ENCODE results near the gene C17orf114.
"Not testable (repeated sequence)": the region's sequence is repeated elsewhere in the genome, so short reads cannot be mapped to it uniquely, and the experiment has no call there.

The C17orf114 gene

GRCh38 chr17:4834681-4835020 lies 32.5 kb upstream of the C17orf114 start:
- peaks cover 9% of the 10 kb centered on the region for H3K36me3 Mint-ChIP-seq (ENCODE audit: low read depth)
- H3K27me3 Mint-ChIP-seq, result no peaks in the 10 kb centered on the region
- H3K4me1 Mint-ChIP-seq (ENCODE audit: low read depth), result peaks cover 53% of the 10 kb centered on the region
- peak overlapping the region; percentile 85 for H3K4me3 Mint-ChIP-seq
- no peaks in the 10 kb centered on the region for H3K9me3 Mint-ChIP-seq
- H3K27ac Mint-ChIP-seq, result no peak overlapping the region

GRCh38 chr17:4833941-4834680 lies 32.0 kb upstream of the C17orf114 start:
- H3K36me3 Mint-ChIP-seq (ENCODE audit: low read depth), result peaks cover 9% of the 10 kb centered on the region
- H3K27me3 Mint-ChIP-seq, result no peaks in the 10 kb centered on the region
- H3K9me3 Mint-ChIP-seq, result no peaks in the 10 kb centered on the region
- peak overlapping the region; percentile 68 for H3K27ac Mint-ChIP-seq
- peaks cover 47% of the 10 kb centered on the region for H3K4me1 Mint-ChIP-seq (ENCODE audit: low read depth)
- H3K4me3 Mint-ChIP-seq, result peak overlapping the region; percentile 85

- H3K9me3 Mint-ChIP-seq, result no peaks in the 10 kb centered on the region
- peak within 1 kb of the TSS; percentile 96 for H3K27ac Mint-ChIP-seq
- peaks cover 40% of the 10 kb centered on the region for H3K4me1 Mint-ChIP-seq (ENCODE audit: low read depth)
- peak within 1 kb of the TSS; percentile 89 for H3K4me3 Mint-ChIP-seq
- peaks cover 9% of the 10 kb centered on the region for H3K36me3 Mint-ChIP-seq (ENCODE audit: low read depth)
- no peaks in the 10 kb centered on the region for H3K27me3 Mint-ChIP-seq
Measured at GRCh38 chr17:4833178-4833940, 31.2 kb upstream of the C17orf114 start, which contains the start of gene MINK1. Gene MINK1 (plus strand): TSS chr17:4833340. CDS start chr17:4833584, 244 bp downstream.

- H3K4me3 Mint-ChIP-seq, result peak overlapping the region; percentile 89
- peaks cover 36% of the 10 kb centered on the region for H3K4me1 Mint-ChIP-seq (ENCODE audit: low read depth)
- not testable (repeated sequence) for H3K36me3 Mint-ChIP-seq (ENCODE audit: low read depth); H3K9me3 Mint-ChIP-seq; H3K27me3 Mint-ChIP-seq
- peak overlapping the region; percentile 96 for H3K27ac Mint-ChIP-seq
Measured at GRCh38 chr17:4832829-4833177, 30.7 kb upstream of the C17orf114 start.

GRCh38 chr17:4827399-4827798 lies 25.3 kb upstream of the C17orf114 start:
- no peaks in the 10 kb centered on the region for H3K27me3 Mint-ChIP-seq
- no peak overlapping the region for H3K4me3 Mint-ChIP-seq
- no peaks in the 10 kb centered on the region for H3K9me3 Mint-ChIP-seq
- H3K27ac Mint-ChIP-seq, result no peak overlapping the region
- H3K36me3 Mint-ChIP-seq (ENCODE audit: low read depth), result no peaks in the 10 kb centered on the region
- H3K4me1 Mint-ChIP-seq (ENCODE audit: low read depth), result no peaks in the 10 kb centered on the region

- Mint-ChIP-seq H3K27ac (no peak overlapping the region), H3K36me3 (ENCODE audit: low read depth) (no peaks in the 10 kb centered on the region), H3K4me3 (no peak overlapping the region), H3K4me1 (ENCODE audit: low read depth) (no peaks in the 10 kb centered on the region), H3K9me3 (no peaks in the 10 kb centered on the region), H3K27me3 (no peaks in the 10 kb centered on the region)
Measured at GRCh38 chr17:4823373-4824089, 21.4 kb upstream of the C17orf114 start.

GRCh38 chr17:4822835-4823234 lies 20.7 kb upstream of the C17orf114 start:
- Mint-ChIP-seq H3K4me1 (ENCODE audit: low read depth) (no peaks in the 10 kb centered on the region), H3K36me3 (ENCODE audit: low read depth) (no peaks in the 10 kb centered on the region), H3K27ac (no peak overlapping the region), H3K4me3 (no peak overlapping the region), H3K9me3 (no peaks in the 10 kb centered on the region), H3K27me3 (no peaks in the 10 kb centered on the region)

- no peaks in the 10 kb centered on the region for H3K27me3 Mint-ChIP-seq
- no peaks in the 10 kb centered on the region for H3K9me3 Mint-ChIP-seq
- no peaks in the 10 kb centered on the region for H3K4me1 Mint-ChIP-seq (ENCODE audit: low read depth)
- no peak overlapping the region for H3K4me3 Mint-ChIP-seq
- no peak overlapping the region for H3K27ac Mint-ChIP-seq
- H3K36me3 Mint-ChIP-seq (ENCODE audit: low read depth), result no peaks in the 10 kb centered on the region
Measured at GRCh38 chr17:4818276-4818675, 16.1 kb upstream of the C17orf114 start.

- no peaks in the 10 kb centered on the region for H3K9me3 Mint-ChIP-seq
- no peak overlapping the region for H3K4me3 Mint-ChIP-seq
- H3K36me3 Mint-ChIP-seq (ENCODE audit: low read depth), result no peaks in the 10 kb centered on the region
- no peak overlapping the region for H3K27ac Mint-ChIP-seq
- H3K27me3 Mint-ChIP-seq, result no peaks in the 10 kb centered on the region
- H3K4me1 Mint-ChIP-seq (ENCODE audit: low read depth), result no peaks in the 10 kb centered on the region
Measured at GRCh38 chr17:4816826-4817225, 14.7 kb upstream of the C17orf114 start.

- Mint-ChIP-seq H3K4me3 (no peak overlapping the region), H3K4me1 (ENCODE audit: low read depth) (no peaks in the 10 kb centered on the region), H3K36me3 (ENCODE audit: low read depth) (no peaks in the 10 kb centered on the region), H3K27ac (no peak overlapping the region), H3K9me3 (no peaks in the 10 kb centered on the region), H3K27me3 (no peaks in the 10 kb centered on the region)
Measured at GRCh38 chr17:4815043-4815675, 13.0 kb upstream of the C17orf114 start.

GRCh38 chr17:4812690-4813089 lies 10.6 kb upstream of the C17orf114 start:
- Mint-ChIP-seq H3K4me1 (ENCODE audit: low read depth) (peaks cover 2% of the 10 kb centered on the region), H3K27me3 (no peaks in the 10 kb centered on the region), H3K36me3 (ENCODE audit: low read depth) (no peaks in the 10 kb centered on the region), H3K4me3 (no peak overlapping the region), H3K9me3 (no peaks in the 10 kb centered on the region), H3K27ac (no peak overlapping the region)

- Mint-ChIP-seq H3K27me3 (no peaks in the 10 kb centered on the region), H3K36me3 (ENCODE audit: low read depth) (no peaks in the 10 kb centered on the region), H3K9me3 (no peaks in the 10 kb centered on the region), H3K27ac (no peak overlapping the region), H3K4me3 (no peak overlapping the region), H3K4me1 (ENCODE audit: low read depth) (peaks cover 5% of the 10 kb centered on the region)
Measured at GRCh38 chr17:4811471-4811870, 9.3 kb upstream of the C17orf114 start.

GRCh38 chr17:4810696-4811290 lies 8.7 kb upstream of the C17orf114 start:
- Mint-ChIP-seq H3K4me3 (no peak overlapping the region), H3K9me3 (no peaks in the 10 kb centered on the region), H3K36me3 (ENCODE audit: low read depth) (no peaks in the 10 kb centered on the region), H3K27ac (no peak overlapping the region), H3K4me1 (ENCODE audit: low read depth) (peaks cover 11% of the 10 kb centered on the region), H3K27me3 (no peaks in the 10 kb centered on the region)

GRCh38 chr17:4808378-4808767 lies 6.2 kb upstream of the C17orf114 start:
- H3K27me3 Mint-ChIP-seq, result no peaks in the 10 kb centered on the region
- peaks cover 11% of the 10 kb centered on the region for H3K4me1 Mint-ChIP-seq (ENCODE audit: low read depth)
- no peaks in the 10 kb centered on the region for H3K36me3 Mint-ChIP-seq (ENCODE audit: low read depth)
- no peak overlapping the region for H3K27ac Mint-ChIP-seq
- H3K9me3 Mint-ChIP-seq, result no peaks in the 10 kb centered on the region
- H3K4me3 Mint-ChIP-seq, result peak overlapping the region; percentile 49
